Calu3 (cell line): ENCODE measurements around the gene CNOT10. TPM values are rescaled to one million over a fixed set of nuclear protein-coding genes. Genes with fewer than 3 reads are reported as not detected.
"Not testable (repeated sequence)": the region's sequence is repeated elsewhere in the genome, so short reads cannot be mapped to it uniquely, and the experiment has no call there.

ENCODE experiments used
- BruUV-seq: library from RNA; stranded (reverse); fragments of 400-500 nt; replicated peaks from 2 replicates; lab custom pipeline; 2021; lab: Mats Ljungman, UMichigan
- CTCF ChIA-PET: fragments of 300-600 bp; sonication (Branson Sonifier 250); formaldehyde crosslinking; loops from one replicate; lab custom pipeline; 2022; ENCODE audit warnings: antibody characterized with exemption; lab: Charles Lee
- DNase-seq: peaks from one replicate; pipeline ENCODE4 v3.0.0; 2022
- H3K27ac Mint-ChIP-seq: one replicate; pipeline ENCODE4 v1.8.0; 2022; ENCODE audit warnings: mixed read lengths; ENCODE audit not compliant: unreplicated experiment
- H3K27me3 Mint-ChIP-seq: one replicate; pipeline ENCODE4 v1.8.0; 2022; ENCODE audit warnings: mixed read lengths; ENCODE audit not compliant: unreplicated experiment
- H3K36me3 Mint-ChIP-seq: one replicate; pipeline ENCODE4 v1.8.0; 2022; ENCODE audit warnings: mild to moderate bottlenecking, moderate library complexity, mixed read lengths; ENCODE audit not compliant: insufficient read depth, unreplicated experiment
- H3K4me1 Mint-ChIP-seq: one replicate; pipeline ENCODE4 v1.8.0; 2022; ENCODE audit warnings: mild to moderate bottlenecking, low read depth, mixed read lengths; ENCODE audit not compliant: unreplicated experiment
- H3K4me3 Mint-ChIP-seq: one replicate; pipeline ENCODE4 v1.8.0; 2022; ENCODE audit warnings: mild to moderate bottlenecking, low read depth, moderate library complexity, mixed read lengths; ENCODE audit not compliant: unreplicated experiment
- H3K9me3 Mint-ChIP-seq: one replicate; pipeline ENCODE4 v1.8.0; 2022; ENCODE audit warnings: low read depth, mixed read lengths; ENCODE audit not compliant: unreplicated experiment
- CTCF ChIP-seq: fragments of 200-600 bp; IDR thresholded peaks from one replicate; pipeline ENCODE4 v1.8.0; 2022; ENCODE audit warnings: antibody characterized with exemption; ENCODE audit not compliant: unreplicated experiment
- intact Hi-C: fragments of 100-400 bp; cut with micrococcal nuclease; formaldehyde crosslinking; loops from one replicate; pipeline ENCODE4 v1.10.0; 2022; ENCODE audit not compliant: unreplicated experiment
- total RNA-seq: library from RNA; stranded (reverse); gene quantifications from 2 replicates; pipeline ENCODE4 v1.2.3, GENCODE V29; 2022

CNOT10 gene
- total RNA-seq, 1 experiment from 2014 or later, result 41.4 TPM

- Mint-ChIP-seq H3K4me3 (peak overlapping the region; percentile 89), H3K36me3 (peaks cover 7% of the 10 kb centered on the region), H3K27me3 (no peaks in the 10 kb centered on the region), H3K9me3 (no peaks in the 10 kb centered on the region), H3K4me1 (no peaks in the 10 kb centered on the region), H3K27ac (no peak overlapping the region)
- DNase-seq, result no peak
- TF ChIP-seq CTCF, result no peak
- BruUV-seq, result no TSS peak
- CTCF ChIA-PET, result no interaction called here
- intact Hi-C loops, result loop anchor here (1.0 to 5.0 kb wide), 2 partner anchors 122 to 152 kb away; no protein-coding TSS in a partner anchor
Observed at GRCh38 chr3:32780071-32780734, 95.2 kb downstream of the CNOT10 start.

GRCh38 chr3:32780735-32781210 is 95.8 kb downstream of the CNOT10 start:
- Mint-ChIP-seq H3K27me3 (no peaks in the 10 kb centered on the region), H3K4me3 (peak overlapping the region; percentile 89), H3K9me3 (no peaks in the 10 kb centered on the region), H3K27ac (peak overlapping the region; percentile 50), H3K4me1 (no peaks in the 10 kb centered on the region), H3K36me3 (peaks cover 7% of the 10 kb centered on the region)
- CTCF ChIA-PET, result interaction anchor here (0.8 kb wide), 1 partner anchor 112 kb away, joined by 7 read pairs; no protein-coding TSS in a partner anchor
- intact Hi-C loops, result loop anchor here (1.0 to 5.0 kb wide), 2 partner anchors 122 to 152 kb away; no protein-coding TSS in a partner anchor
- BruUV-seq, result no TSS peak
- no peak for TF ChIP-seq CTCF
- peak; percentile 68 for DNase-seq

GRCh38 chr3:32781211-32781968 is 96.4 kb downstream of the CNOT10 start:
- H3K9me3 Mint-ChIP-seq, result no peaks in the 10 kb centered on the region
- TF ChIP-seq CTCF, result peak; percentile 79
- H3K4me3 Mint-ChIP-seq, result peak overlapping the region; percentile 89
- peaks cover 7% of the 10 kb centered on the region for H3K36me3 Mint-ChIP-seq
- CTCF ChIA-PET, result interaction anchor here (0.7 to 0.8 kb wide), 3 partner anchors 84 to 112 kb away, joined by 3 to 7 read pairs (median 3); no protein-coding TSS in a partner anchor
- no peaks in the 10 kb centered on the region for H3K4me1 Mint-ChIP-seq
- BruUV-seq, result no TSS peak
- peak overlapping the region; percentile 50 for H3K27ac Mint-ChIP-seq
- DNase-seq, result peak; percentile 89
- intact Hi-C loops, result loop anchor here (5.0 kb wide), 1 partner anchor 151 kb away; no protein-coding TSS in a partner anchor
- no peaks in the 10 kb centered on the region for H3K27me3 Mint-ChIP-seq

- H3K4me1 Mint-ChIP-seq, H3K9me3 Mint-ChIP-seq, H3K27ac Mint-ChIP-seq, DNase-seq, BruUV-seq, H3K36me3 Mint-ChIP-seq, H3K27me3 Mint-ChIP-seq: not testable (repeated sequence)
- CTCF ChIA-PET, result interaction anchor here (0.6 to 0.8 kb wide), 3 partner anchors 83 to 120 kb away, joined by 3 to 7 read pairs (median 3); no protein-coding TSS in a partner anchor
- peak overlapping the region; percentile 89 for H3K4me3 Mint-ChIP-seq
- intact Hi-C loops, result loop anchor here (5.0 kb wide), 1 partner anchor 150 kb away; no protein-coding TSS in a partner anchor
Observed at GRCh38 chr3:32781969-32782270, 96.9 kb downstream of the CNOT10 start.
